SIG-M5 (cell line): ENCODE results near the gene RCAN2.

Experiments used
- DNase-seq: peaks from one replicate; lab custom pipeline; 2025; lab: John Stamatoyannopoulos, UW

RCAN2 gene

GRCh38 chr6:46254331-46254730 is 236.9 kb downstream of the RCAN2 start:
- DNase-seq, result no peak

- no peak for DNase-seq
Measured at GRCh38 chr6:46251583-46252339, 239.5 kb downstream of the RCAN2 start.

DNA sequence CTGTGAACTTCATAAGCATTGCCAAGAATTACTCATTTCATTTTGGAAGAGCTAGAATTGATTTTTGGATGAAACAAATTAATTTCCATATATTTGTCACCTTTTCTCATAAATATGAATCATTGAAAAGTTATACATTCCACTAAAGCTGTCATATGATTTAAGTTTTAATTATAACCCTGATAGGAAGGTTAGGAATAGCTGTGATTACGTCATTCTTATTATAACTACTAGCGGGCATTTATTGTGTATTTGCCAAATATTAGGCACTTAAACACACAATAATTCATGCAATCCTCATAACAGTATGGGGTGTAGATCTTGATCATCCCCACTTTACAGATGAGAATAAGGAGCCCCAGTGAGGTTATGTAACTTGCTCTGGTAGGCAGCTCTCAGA is 243.1 kb downstream of the RCAN2 start:
- DNase-seq, result no peak

DNA sequence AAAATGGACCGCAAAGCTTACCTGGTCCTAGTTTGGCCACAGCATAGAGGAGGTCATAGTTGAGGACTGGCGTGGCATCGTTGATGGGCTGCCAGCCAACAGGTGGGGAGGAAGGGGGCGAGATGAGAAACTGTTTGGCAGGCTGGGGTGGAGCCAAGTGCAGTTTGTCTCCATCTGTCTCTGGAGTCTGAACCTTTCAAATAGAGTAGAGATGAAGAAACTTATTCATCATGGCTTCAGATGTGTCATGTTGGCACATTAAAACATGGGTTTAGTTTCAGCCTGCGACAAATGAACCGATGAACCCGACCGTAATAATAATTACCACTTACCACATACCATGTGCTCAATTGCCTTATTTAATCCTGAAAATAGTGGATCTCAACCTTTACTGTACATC is 244.5 kb downstream of the RCAN2 start:
- DNase-seq, result no peak

DNA sequence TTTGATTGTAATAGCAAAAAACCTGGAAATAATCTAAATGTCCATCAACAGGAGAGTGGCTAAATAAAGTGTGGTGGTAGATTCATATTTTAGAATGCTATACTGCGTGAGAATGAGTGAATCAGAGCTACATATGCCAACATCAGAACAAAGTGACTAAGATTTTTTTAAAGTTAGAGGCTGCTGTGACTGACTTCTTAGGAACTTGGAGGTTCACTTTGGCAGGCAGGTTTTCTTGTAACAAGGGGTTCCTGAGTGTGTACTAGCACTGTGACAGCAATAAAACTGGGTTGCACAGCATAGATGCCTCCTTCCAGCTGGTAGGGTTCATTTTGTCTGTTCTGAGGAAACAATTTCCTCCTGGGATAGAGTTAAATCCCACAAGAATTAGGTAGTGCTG is 245.2 kb downstream of the RCAN2 start:
- DNase-seq, result no peak

DNA sequence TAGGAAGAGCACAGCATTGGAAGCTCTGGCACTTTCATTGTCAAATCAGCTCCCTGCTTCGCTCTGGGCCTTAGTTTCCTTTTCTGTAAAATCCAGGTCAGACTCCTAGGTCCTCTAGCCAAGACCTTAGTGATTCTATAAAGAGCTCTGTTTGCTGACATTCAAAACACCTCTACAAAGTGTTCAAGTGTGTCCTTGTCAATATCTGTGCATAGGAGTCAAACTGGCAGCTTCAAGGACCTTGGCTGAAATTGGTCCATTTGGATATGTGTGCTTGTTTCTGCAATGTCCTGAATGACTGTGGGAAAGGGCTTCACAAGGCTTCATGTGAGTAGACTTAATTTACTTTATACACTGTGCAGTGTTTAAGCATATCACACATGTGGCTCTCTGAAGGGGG is 246.6 kb downstream of the RCAN2 start:
- DNase-seq, result no peak

DNA sequence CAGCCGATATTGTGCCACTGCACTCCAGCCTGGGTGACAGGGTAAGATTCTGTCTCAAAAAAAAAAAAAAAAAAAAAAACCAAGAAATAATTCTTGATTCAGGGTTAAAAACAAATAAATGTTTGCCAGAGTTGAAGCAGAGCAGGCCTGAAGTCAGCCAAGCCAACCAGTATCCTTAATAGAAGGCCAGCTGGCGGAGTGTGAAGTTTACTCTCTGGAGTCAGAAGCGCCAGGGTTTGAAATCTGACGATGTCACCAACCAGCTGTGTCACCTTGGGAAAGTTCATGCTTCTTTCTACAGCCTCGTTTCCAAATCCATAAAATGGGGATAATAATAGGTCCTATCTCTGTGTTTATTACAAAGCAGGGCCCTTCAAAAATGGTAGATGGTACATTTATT is 247.5 kb downstream of the RCAN2 start:
- DNase-seq, result no peak

DNA sequence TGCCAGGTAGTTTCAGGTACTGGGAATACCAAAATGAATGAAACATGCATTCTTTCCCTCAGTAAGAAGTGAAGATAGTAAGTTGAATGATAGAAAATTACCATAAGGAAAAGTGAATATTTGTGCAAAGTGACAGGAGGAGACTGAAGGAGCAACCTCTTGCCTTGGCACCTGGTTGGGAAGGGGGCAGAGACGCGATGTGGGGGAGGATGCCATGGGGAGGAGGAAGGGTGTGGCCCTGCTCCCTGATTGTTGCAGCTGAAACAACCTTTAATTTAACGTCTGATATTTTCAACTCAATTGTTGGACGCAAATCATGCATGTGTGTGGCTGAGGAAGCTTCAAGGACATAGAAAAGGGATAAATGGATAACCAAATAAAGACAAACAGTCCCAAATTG is 248.3 kb downstream of the RCAN2 start:
- DNase-seq, result no peak

DNA sequence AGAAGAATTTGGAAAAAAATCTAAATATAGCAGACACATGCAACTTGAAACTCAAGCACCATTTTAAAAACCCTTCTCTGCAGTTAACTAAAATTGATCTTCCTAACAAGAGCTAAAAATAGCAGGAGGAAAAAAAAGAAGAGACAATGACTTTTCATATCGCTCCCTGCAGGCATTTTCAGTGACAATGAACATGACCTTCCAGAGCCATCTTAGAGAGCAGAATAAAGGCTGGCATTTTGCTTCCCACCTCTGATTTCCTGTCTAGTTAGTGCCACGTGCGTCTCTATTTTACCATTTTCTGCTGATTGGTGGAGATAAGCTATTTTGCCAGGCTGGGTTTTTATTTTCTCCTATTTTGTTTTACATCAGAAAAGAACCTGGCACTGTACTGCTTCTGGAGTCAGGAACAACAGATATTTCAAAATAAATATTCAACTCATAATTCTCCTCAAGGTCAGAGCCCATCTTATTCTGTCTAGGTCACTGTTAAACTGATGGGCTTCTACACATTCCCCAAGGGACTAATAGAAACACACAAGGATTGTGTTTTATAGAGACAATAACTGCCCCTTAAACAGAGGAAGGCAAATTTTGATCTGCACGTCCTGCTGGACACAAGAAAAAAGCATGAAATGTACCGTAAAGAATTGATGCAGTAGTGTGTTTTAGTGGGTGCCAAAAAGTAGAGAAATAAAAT is 250.2 kb downstream of the RCAN2 start:
- no peak for DNase-seq

DNA sequence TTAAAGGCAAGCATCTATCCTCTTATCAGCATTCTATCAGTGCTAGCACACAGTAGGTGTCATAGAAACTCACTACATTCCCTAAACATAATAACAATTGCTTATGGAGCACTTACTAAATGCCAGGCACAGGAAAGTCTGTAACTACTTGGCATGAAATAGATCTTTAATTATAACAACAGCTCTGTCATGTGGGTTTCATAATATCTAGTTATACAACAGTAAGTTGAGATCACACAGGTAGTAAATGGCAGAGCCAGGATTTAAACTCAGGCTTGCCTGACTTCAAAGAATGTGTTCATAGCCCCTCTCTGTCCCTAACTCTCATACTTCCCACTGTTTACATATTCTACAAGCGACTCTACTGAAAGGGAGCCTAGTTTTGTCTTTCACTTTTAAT is 254.5 kb downstream of the RCAN2 start:
- no peak for DNase-seq

- no peak for DNase-seq
Measured at GRCh38 chr6:46235242-46235641, 256.0 kb downstream of the RCAN2 start.

- no peak for DNase-seq
Measured at GRCh38 chr6:46234700-46235099, 256.5 kb downstream of the RCAN2 start.

DNA sequence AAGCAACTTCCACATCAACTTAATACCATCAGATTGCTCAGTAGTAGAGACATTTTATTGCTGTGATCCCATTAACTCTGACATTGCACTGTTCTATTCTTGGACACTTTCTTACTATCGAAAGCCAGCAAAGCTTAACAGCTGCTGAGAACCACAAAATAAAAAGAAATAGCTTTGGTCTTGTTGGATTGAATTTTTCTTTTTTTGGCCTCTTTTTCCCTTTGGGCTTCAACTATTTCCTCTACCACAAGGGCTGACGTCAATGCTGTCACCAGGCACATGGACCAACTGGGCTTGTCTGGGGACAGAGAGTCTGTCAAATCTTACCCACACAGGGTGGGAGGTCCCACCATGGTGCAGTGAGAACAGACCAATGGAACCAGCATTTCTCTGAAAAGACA is 257.1 kb downstream of the RCAN2 start:
- DNase-seq, result no peak

DNA sequence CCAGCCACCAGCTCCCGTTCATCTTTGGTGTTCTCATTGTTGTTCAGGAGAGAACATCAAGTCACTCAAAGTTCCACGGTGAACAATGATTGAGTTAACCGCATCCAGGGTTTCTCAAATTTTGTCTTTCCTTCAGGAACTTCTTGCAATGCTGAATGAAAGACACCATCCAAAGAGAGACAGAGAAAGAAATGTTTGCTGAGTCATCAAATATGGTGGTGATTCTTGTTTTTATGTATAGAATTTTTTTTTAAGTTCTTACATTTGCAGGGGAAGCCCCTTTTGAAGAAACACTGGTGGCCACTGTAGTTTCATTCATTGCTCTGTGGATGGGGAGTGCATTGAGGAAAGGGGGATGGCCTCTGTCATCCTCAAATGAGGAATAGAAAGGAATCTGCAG is 258.1 kb downstream of the RCAN2 start:
- DNase-seq, result no peak

DNA sequence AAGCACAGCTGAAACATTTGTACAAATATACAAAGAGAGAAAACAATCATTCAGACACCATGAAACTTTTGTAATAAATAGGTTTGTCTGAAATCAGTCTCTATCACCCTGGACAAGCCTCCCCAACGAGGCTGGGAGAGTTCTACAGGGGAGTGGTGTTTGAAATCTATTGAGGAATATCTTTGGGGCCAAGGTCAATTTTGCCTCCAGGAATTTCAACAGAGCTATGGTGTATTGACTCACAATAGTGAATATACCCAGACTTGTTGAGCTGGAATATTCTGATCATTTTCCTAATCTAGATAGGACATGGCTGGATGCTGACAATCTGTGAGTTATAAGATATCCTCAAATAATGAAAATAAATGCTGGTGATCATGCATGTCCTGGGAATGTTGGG is 269.0 kb downstream of the RCAN2 start:
- no peak for DNase-seq

- no peak for DNase-seq
Measured at GRCh38 chr6:46221222-46221793, 269.9 kb downstream of the RCAN2 start.

DNA sequence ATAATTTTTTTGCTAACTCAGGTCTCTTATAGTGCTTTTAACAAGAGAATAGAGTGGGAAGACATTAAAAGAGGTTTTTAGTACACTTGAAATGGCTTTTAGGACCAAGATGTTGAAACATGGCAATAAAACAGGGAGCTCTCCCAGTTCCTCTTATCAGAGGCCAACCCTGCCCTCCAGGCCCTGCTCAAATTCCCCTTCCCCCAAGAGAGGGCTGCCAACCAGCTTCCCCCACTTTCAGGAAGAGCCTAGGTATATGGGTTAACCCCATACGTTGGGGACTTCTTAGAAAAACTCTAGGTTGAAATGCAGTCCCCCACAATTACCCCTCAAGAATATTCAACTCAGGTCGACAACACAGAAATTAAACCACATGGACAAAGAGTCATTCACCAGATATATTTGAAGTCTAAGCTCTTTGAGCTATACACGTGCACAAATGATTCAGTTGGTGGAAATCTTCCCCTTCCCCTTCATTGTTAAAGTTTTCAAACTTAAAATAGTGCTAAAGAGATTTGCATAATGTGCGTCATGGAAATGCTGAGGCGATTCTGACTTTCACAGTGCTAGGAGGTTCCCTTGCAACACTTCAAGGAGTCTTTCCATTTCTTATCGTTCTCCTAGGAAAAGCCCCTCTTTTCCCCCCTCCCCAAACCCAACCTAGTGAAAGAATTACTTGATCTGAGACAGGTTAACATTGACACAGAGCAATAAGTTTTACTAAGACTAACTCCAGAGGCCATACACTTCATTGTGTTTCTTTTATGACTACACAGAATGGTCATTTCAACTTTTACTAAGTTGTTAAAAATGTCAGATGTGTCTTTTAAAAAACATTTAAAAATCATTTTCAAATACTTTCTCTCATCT is 270.7 kb downstream of the RCAN2 start:
- DNase-seq, result no peak

DNA sequence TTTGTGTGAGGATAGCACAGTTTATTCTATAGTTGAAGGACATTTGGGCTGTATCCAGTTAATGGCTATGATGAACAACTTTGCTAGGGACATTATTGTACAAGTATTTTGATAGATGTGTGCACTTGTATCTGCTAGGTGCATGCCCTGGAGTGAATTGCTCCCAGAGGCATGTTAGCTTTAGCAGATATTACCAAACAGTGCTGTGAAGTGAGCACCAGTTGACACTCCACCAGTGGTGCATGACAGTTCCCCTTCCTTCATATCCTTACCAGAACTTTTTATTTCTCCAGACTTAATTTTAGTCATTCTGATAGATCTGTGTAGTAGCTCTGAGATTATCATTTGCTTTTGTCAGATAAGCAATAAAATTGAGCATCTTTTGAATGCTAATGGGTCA is 271.6 kb downstream of the RCAN2 start:
- DNase-seq, result no peak

DNA sequence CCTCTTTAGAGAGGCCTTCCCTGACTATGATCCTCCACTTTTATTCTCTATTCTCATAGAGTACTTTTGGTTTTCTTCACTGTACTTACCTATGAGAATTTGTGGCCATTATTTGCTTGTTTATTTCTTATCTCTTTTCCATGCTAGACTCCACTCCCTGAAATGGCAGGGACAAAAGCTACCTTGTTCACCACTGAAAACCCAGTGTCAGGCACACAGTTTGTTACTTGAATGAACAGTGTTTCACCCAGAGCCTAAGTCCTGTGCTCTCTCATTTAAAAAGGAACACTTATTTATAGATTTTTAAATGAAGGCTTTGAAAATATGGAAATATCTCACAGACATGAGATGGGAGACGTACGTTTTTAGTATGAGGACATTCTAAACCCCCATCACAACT is 272.8 kb downstream of the RCAN2 start:
- no peak for DNase-seq

DNA sequence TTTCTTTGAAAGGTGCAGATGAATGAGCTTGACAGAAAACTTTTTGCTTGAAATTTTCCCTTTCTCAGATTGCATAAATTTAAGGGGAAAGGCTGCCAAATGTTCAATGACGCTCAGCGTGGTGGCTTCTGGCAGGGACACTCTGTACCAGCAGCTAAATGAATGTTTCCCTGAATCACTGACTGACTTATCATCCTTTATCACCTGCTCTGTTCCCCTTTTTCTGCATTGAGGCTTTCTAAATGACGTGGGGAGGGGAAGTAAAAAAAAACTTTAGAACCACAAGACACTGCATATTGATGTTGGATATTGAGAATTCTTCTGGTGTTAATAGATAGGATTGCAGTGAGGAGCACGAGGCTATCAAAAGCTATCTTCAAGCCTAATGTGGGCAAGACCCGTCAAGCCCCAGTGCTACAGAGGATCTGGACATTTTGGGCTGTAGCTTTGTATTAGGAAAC is 273.5 kb downstream of the RCAN2 start:
- no peak for DNase-seq

GRCh38 chr6:46216879-46217278 is 274.4 kb downstream of the RCAN2 start:
- no peak for DNase-seq

DNA sequence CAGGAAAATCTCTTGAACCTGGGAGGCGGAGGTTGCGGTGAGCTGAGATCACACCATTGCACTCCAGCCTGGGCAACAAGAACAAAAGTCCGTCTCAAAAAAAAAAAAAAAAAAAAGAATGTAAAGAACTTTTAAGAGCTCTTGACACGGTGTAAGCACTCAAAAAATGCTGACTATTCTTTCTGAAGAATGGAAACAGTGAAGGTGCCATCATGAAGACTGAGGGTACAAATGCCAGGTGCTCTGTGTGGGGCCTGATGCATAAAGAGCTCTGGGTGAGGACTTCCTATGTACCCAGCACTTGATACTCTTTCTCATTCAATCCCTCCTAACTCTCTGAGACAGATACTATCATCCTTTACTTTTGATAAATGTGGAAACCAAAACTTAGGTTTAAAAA is 275.5 kb downstream of the RCAN2 start:
- DNase-seq, result no peak
